Neuronal stem cell (in vitro differentiated cells): ENCODE results near the gene SEMA3B.

Experiments
- DNase-seq: peaks from one replicate; pipeline ENCODE4 v3.0.0-alpha.2; 2013; ENCODE audit warnings: low spot score
- H2AFZ ChIP-seq: one replicate; pipeline ENCODE4 v1.6.1; 2013; ENCODE audit warnings: mild to moderate bottlenecking, low read length, inconsistent platforms
- H2AK5ac ChIP-seq: 2 replicates; pipeline ENCODE4 v1.6.1; 2013; ENCODE audit warnings: low read depth, mild to moderate bottlenecking, inconsistent platforms, low read length, moderate library complexity, mixed read lengths
- H2BK120ac ChIP-seq: 2 replicates; pipeline ENCODE4 v1.6.1; 2013; ENCODE audit warnings: low read depth, mild to moderate bottlenecking, inconsistent platforms, low read length, moderate library complexity, mixed read lengths
- H2BK12ac ChIP-seq: one replicate; pipeline ENCODE4 v1.6.1; 2013; ENCODE audit warnings: low read length, inconsistent platforms
- H2BK15ac ChIP-seq: 2 replicates; pipeline ENCODE4 v1.6.1; 2013; ENCODE audit warnings: mild to moderate bottlenecking, low read length, inconsistent platforms, mixed read lengths
- H2BK5ac ChIP-seq: one replicate; pipeline ENCODE4 v1.6.1; 2013; ENCODE audit warnings: inconsistent platforms, mild to moderate bottlenecking, low read length, moderate library complexity
- H3K14ac ChIP-seq: one replicate; pipeline ENCODE4 v1.6.1; 2013; ENCODE audit warnings: low read length, inconsistent platforms
- H3K18ac ChIP-seq: 2 replicates; pipeline ENCODE4 v1.6.1; 2013; ENCODE audit warnings: low read length, inconsistent platforms
- H3K23ac ChIP-seq: 2 replicates; pipeline ENCODE4 v1.6.1; 2013; ENCODE audit warnings: low read depth, mild to moderate bottlenecking, mixed read lengths, low read length, inconsistent platforms; ENCODE audit not compliant: poor library complexity
- H3K27ac ChIP-seq: replicated peaks from 3 replicates; pipeline ENCODE4 v1.5.1; 2013; ENCODE audit warnings: low read length, inconsistent platforms
- H3K27me3 ChIP-seq, 3 experiments: 2 replicates each; pipeline ENCODE4 v1.6.1; 2013; ENCODE audit warnings: low read length in 3 of 3, mild to moderate bottlenecking in 2 of 3, inconsistent platforms in 1 of 3, low read depth in 1 of 3, mixed read lengths in 1 of 3, moderate library complexity in 1 of 3; ENCODE audit not compliant: control insufficient read depth in 3 of 3, insufficient read depth in 3 of 3
- H3K36me3 ChIP-seq, 2 donors: replicated peaks in 1 of 2; 2 replicates each; pipeline ENCODE4 v1.6.1; 2013; ENCODE audit warnings: low read length in 2 of 2; ENCODE audit not compliant: control insufficient read depth in 2 of 2, insufficient read depth in 2 of 2
- H3K4ac ChIP-seq: 2 replicates; pipeline ENCODE4 v1.6.1; 2013; ENCODE audit warnings: inconsistent platforms, mild to moderate bottlenecking, low read length, moderate library complexity
- H3K4me1 ChIP-seq, 2 donors: 1 replicate in 1 of 2; 2 replicates in 1 of 2; pipeline ENCODE4 v1.6.1; 2013; ENCODE audit warnings: low read length in 2 of 2, low read depth in 1 of 2; ENCODE audit not compliant: control insufficient read depth in 2 of 2, insufficient read depth in 1 of 2
- H3K4me2 ChIP-seq: one replicate; pipeline ENCODE4 v1.6.1; 2013; ENCODE audit warnings: mild to moderate bottlenecking, low read length, inconsistent platforms; ENCODE audit not compliant: insufficient read depth, poor library complexity, severe bottlenecking
- H3K4me3 ChIP-seq, 2 donors: 2 replicates each; pipeline ENCODE4 v1.5.1; 2013; ENCODE audit warnings: low read length in 2 of 2, mild to moderate bottlenecking in 2 of 2, inconsistent platforms in 1 of 2, moderate library complexity in 1 of 2
- H3K79me1 ChIP-seq: one replicate; pipeline ENCODE4 v1.6.1; 2013; ENCODE audit warnings: low read depth, mild to moderate bottlenecking, inconsistent platforms, low read length, moderate library complexity
- H3K9ac ChIP-seq: one replicate; pipeline ENCODE4 v1.6.1; 2013; ENCODE audit warnings: mild to moderate bottlenecking, low read depth, low read length, inconsistent platforms; ENCODE audit not compliant: poor library complexity
- H3K9me3 ChIP-seq, 2 donors: replicated peaks in 1 of 2; 2 replicates each; pipeline versions ENCODE3 to v1.6.1; 2013; ENCODE audit warnings: low read length in 2 of 2, mild to moderate bottlenecking in 2 of 2, inconsistent platforms in 1 of 2, low read depth in 1 of 2, mixed read lengths in 1 of 2, moderate library complexity in 1 of 2; ENCODE audit not compliant: control insufficient read depth in 2 of 2, insufficient read depth in 1 of 2
- H4K8ac ChIP-seq: one replicate; pipeline ENCODE4 v1.6.1; 2013; ENCODE audit warnings: low read depth, mild to moderate bottlenecking, inconsistent platforms, low read length, moderate library complexity
- H4K91ac ChIP-seq: one replicate; pipeline ENCODE4 v1.6.1; 2013; ENCODE audit warnings: low read length, low read depth, mild to moderate bottlenecking, inconsistent platforms; ENCODE audit not compliant: poor library complexity
- WGBS, 2 donors: extraction: QIAGEN DNeasy Blood & Tissue Kit; methylation state at CpG; one replicate each; pipeline ENCODE4 v1.1.7; 2013; ENCODE audit warnings: missing lambda C conversion rate in 2 of 2, mixed read lengths in 1 of 2; ENCODE audit not compliant: insufficient read length in 2 of 2, insufficient replicate concordance in 1 of 2; ENCODE audit errors: extremely low coverage in 2 of 2; 5-methylcytosine and 5-hydroxymethylcytosine counted together

SEMA3B gene

GRCh38 chr3:50251220-50251619, 17.7 kb upstream of the SEMA3B start:
- Histone ChIP-seq H3K4me1 (peaks cover 14 to 16% of the 10 kb centered on the region in 2 donors), H2BK15ac (no peak overlapping the region), H3K9ac (peak overlapping the region; percentile 50), H2AK5ac (peak overlapping the region; percentile 27), H2BK120ac (no peak overlapping the region), H3K27ac (no peak overlapping the region), H2BK5ac (peak overlapping the region; percentile 71), H4K8ac (peak overlapping the region; percentile 89), H3K23ac (no peak overlapping the region), H3K4me2 (no peak overlapping the region), H3K4ac (no peak overlapping the region), H4K91ac (no peak overlapping the region), H3K27me3 (no peaks in the 10 kb centered on the region), H3K18ac (no peak overlapping the region), H2AFZ (no peak overlapping the region), H2BK12ac (no peak overlapping the region), H3K4me3 (peak overlapping the region in 1 of 2 donors; percentile 13), H3K79me1 (peaks cover 53% of the 10 kb centered on the region), H3K14ac (no peak overlapping the region), H3K9me3 (no peaks in the 10 kb centered on the region), H3K36me3 (peaks cover 65 to 78% of the 10 kb centered on the region in 2 donors)
- DNase-seq = no peak
- no CpG with 5 or more reads among the region's 8 CpGs for WGBS, 2 donors

DNA sequence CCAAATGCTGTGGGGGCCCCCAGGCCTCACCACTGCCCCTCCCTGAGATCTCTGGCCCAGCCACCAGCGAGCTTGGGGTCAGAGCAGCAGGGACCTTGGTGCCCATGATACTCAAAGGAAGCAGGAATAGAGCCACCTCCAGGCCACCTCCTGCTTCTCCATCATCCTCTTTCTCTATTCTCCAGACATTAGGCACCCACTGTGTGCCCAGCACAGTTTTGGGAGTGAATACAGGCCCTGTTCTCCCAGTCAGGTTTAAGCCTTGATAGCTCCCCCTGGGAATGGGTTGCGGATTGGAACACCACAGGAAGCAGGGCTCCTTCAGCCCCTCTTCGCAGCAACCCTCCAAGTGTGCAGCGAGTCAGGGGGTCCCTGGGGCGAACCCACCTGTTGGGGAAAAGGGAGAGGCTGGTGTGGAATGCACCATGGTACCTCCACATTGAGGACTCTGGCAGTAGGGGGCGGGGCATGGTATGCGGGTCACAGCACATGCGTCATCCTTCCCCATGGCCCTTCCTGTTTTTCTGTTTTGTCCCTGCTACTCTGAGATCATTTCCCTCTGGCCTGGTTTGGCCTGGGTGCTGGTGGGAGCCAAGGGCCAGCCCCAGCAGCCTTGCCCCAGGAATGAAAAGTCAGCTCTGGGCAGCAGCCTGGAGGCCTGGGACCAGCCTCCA, 14.2 kb upstream of the SEMA3B start:
- no peak overlapping the region for H2BK120ac ChIP-seq
- no peak overlapping the region for H2BK12ac ChIP-seq
- H3K36me3 ChIP-seq = peaks cover 72 to 94% of the 10 kb centered on the region in 2 donors
- peaks cover 19 to 27% of the 10 kb centered on the region in 2 donors for H3K4me1 ChIP-seq
- no peak overlapping the region for H4K8ac ChIP-seq
- no peak overlapping the region for H3K14ac ChIP-seq
- H3K4me2 ChIP-seq = no peak overlapping the region
- H2BK15ac ChIP-seq = no peak overlapping the region
- no CpG with 5 or more reads among the region's 8 CpGs for WGBS, 2 donors
- H3K27ac ChIP-seq = no peak overlapping the region
- H3K18ac ChIP-seq = no peak overlapping the region
- H2AFZ ChIP-seq = no peak overlapping the region
- no peak overlapping the region for H3K4me3 ChIP-seq
- peaks cover 0 to 2% of the 10 kb centered on the region in 2 donors for H3K9me3 ChIP-seq
- H3K4ac ChIP-seq = no peak overlapping the region
- no peak overlapping the region for H2AK5ac ChIP-seq
- peaks cover 40% of the 10 kb centered on the region for H3K79me1 ChIP-seq
- H2BK5ac ChIP-seq = no peak overlapping the region
- DNase-seq = no peak
- H4K91ac ChIP-seq = no peak overlapping the region
- H3K27me3 ChIP-seq = no peaks in the 10 kb centered on the region
- no peak overlapping the region for H3K23ac ChIP-seq
- H3K9ac ChIP-seq = peak overlapping the region; percentile 44

DNA sequence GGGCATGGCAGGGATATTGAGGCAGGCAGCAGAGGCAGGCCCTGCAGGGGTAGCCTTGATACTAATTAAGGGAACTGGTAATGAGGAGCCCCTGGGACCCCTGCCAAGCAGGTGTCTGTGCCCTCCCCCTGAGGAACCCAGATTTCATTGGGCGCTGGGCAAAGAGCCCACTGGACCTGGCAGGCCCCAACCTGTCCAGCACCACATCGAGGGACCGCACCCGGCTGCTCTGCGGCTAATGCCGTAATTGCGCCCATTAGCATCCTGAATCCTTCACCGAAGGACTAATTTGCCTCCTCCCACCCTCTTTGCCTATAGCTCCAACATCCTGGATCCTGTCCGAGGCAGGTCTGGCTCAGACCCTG, 13.7 kb upstream of the SEMA3B start:
- WGBS, 2 donors = no CpG with 5 or more reads among the region's 9 CpGs
- Histone ChIP-seq H2BK120ac (no peak overlapping the region), H2BK5ac (no peak overlapping the region), H3K4ac (no peak overlapping the region), H2BK15ac (no peak overlapping the region), H3K4me2 (no peak overlapping the region), H3K9ac (no peak overlapping the region), H3K27ac (no peak overlapping the region), H2AK5ac (no peak overlapping the region), H3K36me3 (peaks cover 67 to 89% of the 10 kb centered on the region in 2 donors), H4K8ac (no peak overlapping the region), H2BK12ac (no peak overlapping the region), H3K4me3 (no peak overlapping the region), H3K27me3 (no peaks in the 10 kb centered on the region), H3K23ac (no peak overlapping the region), H3K9me3 (peaks cover 0 to 2% of the 10 kb centered on the region in 2 donors), H3K14ac (no peak overlapping the region), H3K79me1 (peaks cover 35% of the 10 kb centered on the region), H3K18ac (no peak overlapping the region), H2AFZ (no peak overlapping the region), H4K91ac (no peak overlapping the region), H3K4me1 (peaks cover 18 to 29% of the 10 kb centered on the region in 2 donors)
- DNase-seq = no peak

DNA sequence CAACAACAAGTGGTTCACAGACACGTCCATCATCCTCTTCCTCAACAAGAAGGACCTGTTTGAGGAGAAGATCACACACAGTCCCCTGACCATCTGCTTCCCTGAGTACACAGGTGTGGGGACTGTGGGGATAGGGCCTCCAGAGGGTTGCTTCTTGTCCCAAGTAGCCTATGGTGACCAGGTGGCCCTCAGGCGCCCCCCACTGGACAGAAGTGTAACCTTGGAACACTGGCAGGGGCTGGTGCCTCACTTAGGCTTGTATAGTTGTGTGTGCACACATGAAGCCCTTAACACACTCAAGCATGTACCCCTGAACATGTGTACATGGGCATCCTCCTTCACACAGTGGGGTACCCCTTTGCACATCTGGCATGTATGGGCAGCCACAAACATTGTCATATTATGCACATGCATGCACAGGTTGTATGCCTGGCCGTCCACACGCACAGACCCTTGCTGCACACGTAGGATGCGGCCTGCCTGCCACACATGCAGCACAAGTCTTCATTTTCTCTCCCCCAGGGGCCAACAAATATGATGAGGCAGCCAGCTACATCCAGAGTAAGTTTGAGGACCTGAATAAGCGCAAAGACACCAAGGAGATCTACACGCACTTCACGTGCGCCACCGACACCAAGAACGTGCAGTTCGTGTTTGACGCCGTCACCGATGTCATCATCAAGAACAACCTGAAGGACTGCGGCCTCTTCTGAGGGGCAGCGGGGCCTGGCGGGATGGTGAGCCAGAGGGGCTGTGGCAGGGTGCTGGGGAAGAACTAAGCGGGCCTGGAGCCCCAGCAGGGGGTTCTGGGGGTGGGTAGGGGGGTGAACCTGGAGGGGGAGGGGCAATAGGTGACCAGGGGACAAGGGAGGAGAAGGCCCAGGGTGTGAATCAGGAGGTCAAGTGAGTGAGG, 11.7 kb upstream of the SEMA3B start:
- peak overlapping the region; percentile 46 for H3K18ac ChIP-seq
- no peak overlapping the region for H3K27ac ChIP-seq
- H2BK15ac ChIP-seq = no peak overlapping the region
- no peak overlapping the region for H3K14ac ChIP-seq
- H3K4ac ChIP-seq = no peak overlapping the region
- H3K23ac ChIP-seq = peak overlapping the region; percentile 75
- no peak for DNase-seq
- H3K4me2 ChIP-seq = no peak overlapping the region
- H3K4me1 ChIP-seq = peaks cover 33 to 40% of the 10 kb centered on the region in 2 donors
- no peak overlapping the region for H2BK5ac ChIP-seq
- H4K91ac ChIP-seq = no peak overlapping the region
- peak overlapping the region in 1 of 2 donors; percentile 37 for H3K4me3 ChIP-seq
- peaks cover 22% of the 10 kb centered on the region for H3K79me1 ChIP-seq
- H3K36me3 ChIP-seq = peaks cover 55 to 69% of the 10 kb centered on the region in 2 donors
- no peak overlapping the region for H2AK5ac ChIP-seq
- no CpG with 5 or more reads among the region's 20 CpGs for WGBS, 2 donors
- H2BK120ac ChIP-seq = no peak overlapping the region
- peak overlapping the region; percentile 75 for H3K9ac ChIP-seq
- H2BK12ac ChIP-seq = no peak overlapping the region
- peaks cover 0 to 2% of the 10 kb centered on the region in 2 donors for H3K9me3 ChIP-seq
- H4K8ac ChIP-seq = no peak overlapping the region
- H2AFZ ChIP-seq = no peak overlapping the region
- H3K27me3 ChIP-seq = no peaks in the 10 kb centered on the region
